Fibroblast of the conjunctiva (primary cell): Measurements from ENCODE around the gene HEATR3.

Experiments
- DNase-seq: peaks from one replicate; pipeline ENCODE4 v3.0.0-alpha.2; 2010; ENCODE audit warnings: low read depth

HEATR3 gene

GRCh38 chr16:50065624-50066481 is at the start of gene HEATR3:
TSS of gene HEATR3 (plus strand) at chr16:50065970. CDS start at chr16:50066132, 162 bp downstream.
- peak; percentile 92 for DNase-seq

- no peak for DNase-seq
Measured at GRCh38 chr16:50017553-50017952, 48.2 kb upstream of the HEATR3 start.

- DNase-seq, result no peak
Measured at GRCh38 chr16:50021544-50021943, 44.2 kb upstream of the HEATR3 start.

- DNase-seq, result no peak
Measured at GRCh38 chr16:50023641-50024040, 42.1 kb upstream of the HEATR3 start.

GRCh38 chr16:50024207-50024606 is 41.6 kb upstream of the HEATR3 start:
- no peak for DNase-seq

- peak; percentile 95 for DNase-seq
Measured at GRCh38 chr16:50024684-50025536, 40.9 kb upstream of the HEATR3 start, which contains the start of gene CNEP1R1. TSS of gene CNEP1R1 (plus strand) at chr16:50025225. CDS start at chr16:50025316, 91 bp downstream.

- no peak for DNase-seq
Measured at GRCh38 chr16:50025537-50025931, 40.2 kb upstream of the HEATR3 start.

DNA sequence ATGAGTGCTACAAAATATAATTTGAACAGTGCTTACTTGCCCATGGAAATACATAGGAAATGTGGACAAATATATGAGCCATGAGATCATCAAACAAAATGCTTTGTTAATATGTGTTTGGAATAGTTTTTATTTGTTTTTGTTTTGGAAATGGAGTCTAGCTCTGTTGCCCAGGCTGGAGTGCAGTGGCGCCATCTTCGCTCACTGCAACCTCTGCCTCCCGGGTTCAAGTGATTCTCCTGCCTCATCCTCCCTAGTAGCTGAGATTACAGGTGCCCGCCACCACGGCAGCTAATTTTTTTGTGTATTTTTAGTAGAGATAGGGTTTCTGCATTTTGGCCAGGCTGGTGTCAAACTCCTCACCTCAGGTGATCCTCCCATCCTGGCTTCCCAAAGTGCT is 37.9 kb upstream of the HEATR3 start:
- DNase-seq, result no peak

DNA sequence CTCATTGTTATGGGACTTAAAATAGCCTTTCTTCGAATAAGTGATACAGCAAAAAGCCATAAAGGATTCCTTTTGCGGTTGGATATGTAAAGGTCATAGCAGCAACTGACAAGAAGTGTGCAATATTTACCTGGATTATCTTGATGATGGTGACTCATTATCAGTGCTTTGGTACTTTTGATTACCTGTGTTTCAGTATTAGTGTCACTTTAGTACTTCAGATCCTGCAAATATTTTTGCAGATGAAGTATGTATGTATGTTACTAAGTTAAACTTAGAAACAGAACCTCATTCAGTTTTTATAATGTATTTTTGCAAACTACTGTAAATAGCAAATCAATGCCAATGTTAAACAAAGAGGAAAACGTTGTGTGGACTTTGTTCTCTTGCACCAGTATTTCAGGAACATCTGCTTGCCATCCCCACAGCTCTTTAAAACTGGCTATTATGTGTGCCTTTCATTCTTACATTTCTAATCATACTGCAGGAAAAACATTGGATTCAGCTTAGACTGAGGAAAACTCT is 30.2 kb upstream of the HEATR3 start:
- DNase-seq, result no peak

GRCh38 chr16:50036426-50036825 is 29.3 kb upstream of the HEATR3 start:
- no peak for DNase-seq

- no peak for DNase-seq
Measured at GRCh38 chr16:50037662-50038220, 28.0 kb upstream of the HEATR3 start.

- no peak for DNase-seq
Measured at GRCh38 chr16:50038286-50038685, 27.5 kb upstream of the HEATR3 start.

- no peak for DNase-seq
Measured at GRCh38 chr16:50038756-50039529, 26.8 kb upstream of the HEATR3 start.

- DNase-seq, result no peak
Measured at GRCh38 chr16:50040018-50040417, 25.8 kb upstream of the HEATR3 start.

- DNase-seq, result no peak
Measured at GRCh38 chr16:50040710-50041109, 25.1 kb upstream of the HEATR3 start.

DNA sequence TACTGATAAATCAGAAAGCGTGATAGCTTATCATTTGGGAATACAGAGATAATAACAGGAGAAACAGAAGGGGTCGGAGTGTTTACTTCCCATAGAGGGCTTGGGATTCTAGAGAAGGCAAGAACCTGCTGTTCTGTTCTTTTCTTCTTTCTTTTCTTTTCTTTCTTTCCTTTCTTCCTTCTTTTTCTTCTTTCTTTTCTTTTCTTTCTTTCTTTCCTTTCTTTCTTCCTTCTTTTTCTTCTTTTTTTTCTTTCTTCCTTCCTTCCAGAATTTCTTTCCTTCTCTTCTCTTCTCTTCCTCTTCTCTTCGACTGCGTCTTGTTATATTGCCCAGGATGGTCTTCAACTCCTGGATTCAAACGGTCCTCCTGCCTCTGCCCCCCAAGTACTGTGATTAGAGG is 22.4 kb upstream of the HEATR3 start:
- no peak for DNase-seq

GRCh38 chr16:50045412-50045811 is 20.4 kb upstream of the HEATR3 start:
- no peak for DNase-seq

DNA sequence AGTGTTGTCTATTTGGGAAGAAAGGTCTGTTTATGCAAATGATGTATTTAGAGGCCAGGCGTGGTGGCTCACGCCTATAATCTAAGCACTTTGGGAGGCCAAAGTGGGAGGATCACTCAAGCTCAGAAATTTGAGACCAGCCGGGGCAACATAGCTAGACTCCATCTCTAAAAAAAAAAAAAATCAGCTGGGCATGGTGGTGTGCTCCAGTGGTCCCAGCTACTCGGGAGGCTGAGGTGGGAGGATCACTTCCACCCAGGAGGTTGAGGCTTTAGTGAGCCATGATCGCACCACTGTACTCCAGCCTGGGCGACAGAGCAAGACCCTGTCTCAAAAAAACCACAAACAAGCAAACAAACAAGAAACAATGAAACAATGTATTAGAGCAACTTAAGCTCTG is 18.9 kb upstream of the HEATR3 start:
- DNase-seq, result no peak

- DNase-seq, result no peak
Measured at GRCh38 chr16:50047864-50048263, 17.9 kb upstream of the HEATR3 start.

GRCh38 chr16:50050802-50051201 is 15.0 kb upstream of the HEATR3 start:
- DNase-seq, result peak; percentile 6

DNA sequence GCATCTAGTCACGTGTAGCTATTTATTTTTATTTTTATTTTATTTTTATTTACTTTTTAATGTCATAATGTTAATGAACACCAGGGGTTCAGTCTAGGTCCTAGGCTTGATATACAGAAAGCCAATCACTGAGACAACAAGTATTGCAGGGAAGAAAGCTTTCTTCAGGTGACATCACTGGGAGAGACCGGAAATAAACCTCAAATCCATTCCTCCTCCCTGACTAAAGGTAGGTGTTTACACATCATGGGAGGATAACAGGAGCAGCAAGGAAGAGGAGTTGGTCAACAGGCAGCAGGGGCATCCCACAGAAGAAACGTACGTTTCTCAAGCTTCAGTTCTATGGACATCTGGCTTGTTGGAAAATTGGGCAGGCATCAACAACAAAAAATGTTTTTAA is 9.5 kb upstream of the HEATR3 start:
- DNase-seq, result no peak
